OCI-M2 (cell line): ENCODE data around the gene SLC7A8.

ENCODE experiments used
- DNase-seq: peaks from one replicate; lab custom pipeline; 2025; ENCODE audit not compliant: unreplicated experiment; lab: John Stamatoyannopoulos, UW

The SLC7A8 gene

DNA sequence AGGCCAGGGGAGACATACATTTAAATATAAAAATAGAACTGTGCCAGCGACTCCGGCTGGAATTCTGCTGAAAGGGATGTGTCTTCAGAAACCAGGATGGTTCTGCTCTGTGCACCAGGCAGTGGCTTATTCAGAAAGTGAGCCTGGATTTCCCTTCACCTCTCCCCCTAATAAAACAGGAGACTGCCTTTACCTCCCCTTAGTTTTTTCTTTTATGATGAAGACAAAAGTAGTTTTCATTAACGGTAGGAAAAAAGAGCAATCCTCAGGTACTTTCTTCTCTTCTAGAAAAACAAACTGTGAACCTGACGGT lies 346 bp downstream of the SLC7A8 start:
- no peak for DNase-seq

- DNase-seq = no peak
These were observed 895 bp downstream of the SLC7A8 start for GRCh38 chr14:23182372-23183157.

DNA sequence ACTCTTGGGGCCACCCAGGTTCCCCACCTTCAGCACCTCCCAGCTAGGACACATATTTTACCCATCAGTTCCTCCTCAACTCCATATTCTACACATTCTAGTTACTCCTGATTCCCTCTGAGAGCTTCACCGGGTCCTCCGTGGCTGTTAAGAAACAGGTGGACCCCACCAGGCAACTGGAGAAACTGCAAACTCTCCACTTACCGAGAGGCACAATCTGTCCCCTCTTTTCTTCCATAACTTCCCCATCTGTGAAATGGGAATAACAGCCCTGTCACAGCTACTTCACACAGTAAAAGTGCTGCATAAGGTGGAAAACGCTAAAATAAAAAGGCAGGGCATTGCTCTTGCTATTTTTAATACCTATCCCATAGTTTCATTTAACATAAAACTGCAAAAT lies 1.5 kb downstream of the SLC7A8 start:
- DNase-seq = no peak

DNA sequence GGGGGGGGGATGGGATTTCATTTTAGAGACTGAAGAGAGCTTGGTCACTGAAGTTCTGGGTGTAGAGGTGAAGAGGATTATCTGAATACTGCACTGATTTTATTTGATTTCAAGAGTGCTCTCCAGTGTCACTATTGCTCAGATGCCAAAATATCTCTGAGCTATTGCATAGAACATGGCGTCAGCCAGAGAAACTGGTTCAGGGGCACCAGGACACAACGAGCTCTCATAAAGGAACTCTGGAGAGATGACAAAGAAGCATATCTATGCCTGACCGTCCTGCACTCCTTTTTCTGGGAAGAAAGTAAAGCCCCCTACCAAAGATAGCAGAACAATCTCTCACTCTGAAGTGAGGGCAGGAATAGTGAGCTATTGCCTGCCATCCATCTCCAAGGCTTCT lies 2.0 kb downstream of the SLC7A8 start:
- DNase-seq = no peak

DNA sequence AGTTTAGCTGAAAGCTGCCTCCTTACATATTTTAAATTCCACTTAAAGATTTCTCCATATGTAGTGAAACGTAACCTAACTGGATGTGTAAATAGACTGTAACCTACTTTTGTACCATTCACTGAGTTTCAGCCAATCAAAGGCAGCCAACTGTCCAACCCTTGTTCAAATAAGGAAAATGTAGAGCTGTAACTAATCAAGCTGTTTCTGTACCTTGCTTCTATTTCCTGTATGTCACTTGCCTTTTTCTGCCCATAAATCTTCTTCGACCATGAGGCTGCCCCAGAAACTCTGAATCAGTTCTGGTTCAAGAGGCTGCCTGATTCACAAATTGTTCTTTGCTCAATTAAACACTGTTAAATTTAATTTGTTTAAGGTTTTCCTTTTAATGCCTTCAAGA lies 6.3 kb downstream of the SLC7A8 start:
- no peak for DNase-seq

DNA sequence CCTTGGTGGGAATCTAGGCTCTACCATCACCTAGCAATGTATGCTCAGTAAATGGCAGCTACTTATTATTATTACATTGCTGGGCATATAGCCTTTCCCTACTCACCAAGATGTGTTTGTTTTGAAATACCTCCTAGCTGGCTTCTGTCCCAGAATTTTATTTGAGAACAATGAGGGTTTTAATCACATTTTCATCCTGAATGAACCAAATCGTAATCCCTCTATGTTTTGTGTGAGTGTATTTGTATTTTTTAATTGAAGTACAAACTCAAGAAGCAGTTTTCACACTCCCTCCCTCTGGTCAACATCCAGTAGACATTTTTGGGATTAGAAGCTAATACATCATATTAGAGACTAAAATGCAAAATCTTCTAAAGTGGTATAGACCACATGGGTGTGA lies 7.6 kb downstream of the SLC7A8 start:
- no peak for DNase-seq

DNA sequence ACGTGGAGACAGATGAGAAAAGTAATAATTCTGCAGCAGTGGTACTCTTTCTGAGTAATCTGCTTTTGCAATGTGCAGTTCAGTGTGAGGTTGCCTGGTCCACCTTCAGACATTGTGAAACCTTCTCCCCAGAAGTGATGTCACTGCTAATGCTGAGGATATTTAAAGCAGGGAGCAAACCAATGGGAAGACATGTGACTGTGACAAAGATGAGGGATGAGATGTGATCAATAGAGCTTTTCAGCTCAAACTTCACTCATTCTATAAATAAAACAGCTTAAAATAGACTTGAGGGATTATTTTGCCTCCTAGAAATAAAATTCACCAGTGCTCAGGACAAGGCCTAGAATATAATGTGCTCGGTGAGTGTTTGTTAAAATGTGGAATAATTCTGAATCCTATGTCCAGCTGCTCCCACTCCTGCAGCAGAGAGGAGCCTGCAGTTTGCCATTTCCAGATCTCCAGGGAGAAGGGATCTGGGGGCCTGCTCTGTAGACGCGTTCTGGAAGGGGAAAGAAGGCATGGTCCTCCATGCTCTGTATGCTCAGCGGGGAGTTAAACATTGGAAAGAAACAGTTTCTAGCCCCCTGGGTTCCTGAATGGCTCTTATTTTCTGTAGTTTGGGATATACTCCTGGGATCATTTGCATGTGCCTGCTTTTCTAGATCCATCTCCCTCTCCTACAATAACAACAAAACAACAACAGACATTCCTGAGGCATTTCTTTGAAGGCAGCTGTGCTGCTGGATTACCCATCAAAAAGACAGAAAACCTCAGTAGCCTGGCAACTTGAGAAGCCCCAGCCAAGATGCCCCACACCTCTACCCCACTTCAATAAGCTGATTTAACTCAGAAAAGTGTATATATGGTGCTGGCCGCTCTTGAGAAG lies 8.9 kb downstream of the SLC7A8 start:
- DNase-seq = no peak

DNA sequence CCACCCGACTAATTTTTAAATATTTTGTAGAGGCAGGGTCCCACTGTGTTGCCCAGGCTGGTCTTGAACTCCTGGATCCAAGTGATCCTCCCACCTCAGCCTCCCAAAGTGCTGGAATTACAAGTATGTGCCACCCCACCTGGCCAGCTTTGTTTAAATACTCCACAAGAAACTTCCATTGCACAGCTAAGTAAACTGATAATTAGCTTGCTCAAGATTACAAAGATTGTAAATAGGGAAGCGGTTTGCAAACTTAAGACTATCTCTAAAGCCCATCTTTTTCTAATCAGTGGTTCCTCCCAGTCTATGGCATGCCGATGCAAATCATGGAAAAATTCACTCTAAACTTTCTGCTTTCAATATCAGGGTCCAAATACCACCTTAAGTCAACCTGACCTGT lies 9.7 kb downstream of the SLC7A8 start:
- DNase-seq = no peak

- DNase-seq = no peak
These were observed 10.4 kb downstream of the SLC7A8 start for GRCh38 chr14:23173031-23173430.

GRCh38 chr14:23172574-23172973 lies 10.9 kb downstream of the SLC7A8 start:
- no peak for DNase-seq

DNA sequence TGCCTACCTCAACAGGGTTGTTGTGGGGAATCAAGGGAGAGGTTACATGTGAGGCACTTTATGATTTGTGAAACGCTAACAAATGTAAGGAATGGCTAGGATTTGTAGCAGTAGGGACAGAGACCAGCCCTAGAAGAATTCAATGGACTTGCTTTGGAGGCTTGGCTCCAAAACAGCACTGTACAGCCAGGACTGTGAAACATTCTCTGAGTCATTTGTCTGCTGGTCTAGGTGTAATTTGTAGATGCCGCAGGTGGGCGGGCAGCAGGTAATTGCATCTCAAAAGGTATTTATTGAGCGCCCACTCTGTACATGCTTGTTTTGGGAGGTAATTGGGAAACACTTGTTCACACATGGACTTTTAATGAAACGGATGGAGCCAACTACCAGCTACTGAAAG lies 11.4 kb downstream of the SLC7A8 start:
- DNase-seq = no peak

- DNase-seq = no peak
These were observed 12.1 kb downstream of the SLC7A8 start for GRCh38 chr14:23171222-23171975.

GRCh38 chr14:23169622-23170021 lies 13.8 kb downstream of the SLC7A8 start:
- DNase-seq = no peak

- no peak for DNase-seq
These were observed 15.2 kb downstream of the SLC7A8 start for GRCh38 chr14:23168246-23168645.

- no peak for DNase-seq
These were observed 16.2 kb downstream of the SLC7A8 start for GRCh38 chr14:23167116-23167847.

- no peak for DNase-seq
These were observed 18.5 kb downstream of the SLC7A8 start for GRCh38 chr14:23164949-23165348.

DNA sequence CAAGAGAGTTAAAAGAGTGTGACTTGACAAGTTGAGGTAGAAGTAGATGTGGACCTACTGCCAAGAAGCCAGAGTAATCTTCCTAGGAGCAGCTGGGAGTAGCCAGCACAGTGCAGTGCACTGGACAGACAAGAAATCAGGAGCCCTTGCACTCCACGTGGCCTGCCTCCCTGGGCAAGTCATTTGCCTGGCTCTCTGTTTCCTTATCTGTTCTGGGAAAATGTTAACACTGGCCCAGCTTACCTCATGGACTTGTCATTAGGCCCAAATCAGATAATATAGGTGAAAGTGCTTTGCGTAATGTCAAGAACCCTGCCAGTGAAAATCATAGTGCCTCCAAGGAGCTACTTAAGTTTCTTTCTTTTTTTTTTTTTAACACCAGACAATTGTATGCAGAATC lies 19.2 kb downstream of the SLC7A8 start:
- no peak for DNase-seq

- DNase-seq = no peak
These were observed 19.6 kb downstream of the SLC7A8 start for GRCh38 chr14:23163830-23164229.

DNA sequence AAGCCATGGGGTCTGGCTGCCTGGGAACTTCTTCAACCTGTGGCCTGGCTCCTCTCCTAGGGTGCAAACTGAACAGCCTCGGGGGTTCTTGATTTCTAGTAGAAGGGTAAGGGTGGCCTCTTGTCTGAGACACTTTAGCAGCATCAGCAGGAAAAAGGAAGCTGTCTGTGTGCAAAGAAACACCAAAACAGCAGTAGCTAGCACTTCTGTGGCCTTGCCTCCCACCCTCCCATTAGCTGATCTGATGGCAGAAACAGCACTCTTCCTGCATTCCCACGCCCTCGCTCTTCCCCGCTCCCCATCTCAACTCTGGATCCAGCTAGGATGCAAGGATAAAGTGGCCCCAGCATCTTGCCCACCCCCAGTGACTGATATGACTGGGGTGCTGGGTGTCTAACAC lies 20.7 kb downstream of the SLC7A8 start:
- DNase-seq = no peak

GRCh38 chr14:23162005-23162404 lies 21.5 kb downstream of the SLC7A8 start:
- DNase-seq = no peak

GRCh38 chr14:23160924-23161522 lies 22.4 kb downstream of the SLC7A8 start:
- no peak for DNase-seq
